Central memory CD8-positive, alpha-beta T cell (primary cell): ENCODE results near the gene DIPK2A.

Source experiments
- ATAC-seq: fragments of 150-1000 bp; cut with Tn5 transposase; replicated peaks from 2 replicates; pipeline ENCODE4 v1.10.0; 2022; ENCODE audit warnings: mild to moderate bottlenecking, moderate FRiP score, moderate number of reproducible peaks; ENCODE audit not compliant: poor library complexity, severe bottlenecking; ENCODE audit errors: extremely low read depth
- DNase-seq, 2 donors: peaks; one replicate each; pipeline ENCODE4 v3.0.0; 2021; ENCODE audit warnings: low spot score in 2 of 2
- H3K27ac Mint-ChIP-seq: one replicate; pipeline ENCODE4 v1.8.0; 2022; ENCODE audit warnings: low read depth, mild to moderate bottlenecking, moderate library complexity, mixed read lengths
- H3K27me3 Mint-ChIP-seq: one replicate; pipeline ENCODE4 v1.8.0; 2022; ENCODE audit warnings: mixed read lengths
- H3K36me3 Mint-ChIP-seq: one replicate; pipeline ENCODE4 v1.8.0; 2022; ENCODE audit warnings: mild to moderate bottlenecking, moderate library complexity, mixed read lengths; ENCODE audit not compliant: insufficient read depth
- H3K4me1 Mint-ChIP-seq: one replicate; pipeline ENCODE4 v1.8.0; 2022; ENCODE audit warnings: mixed read lengths
- H3K4me3 Mint-ChIP-seq: one replicate; pipeline ENCODE4 v1.8.0; 2022; ENCODE audit warnings: mild to moderate bottlenecking, moderate library complexity, mixed read lengths
- H3K9me3 Mint-ChIP-seq: one replicate; pipeline ENCODE4 v1.8.0; 2022; ENCODE audit warnings: mixed read lengths

DIPK2A gene, protein sequence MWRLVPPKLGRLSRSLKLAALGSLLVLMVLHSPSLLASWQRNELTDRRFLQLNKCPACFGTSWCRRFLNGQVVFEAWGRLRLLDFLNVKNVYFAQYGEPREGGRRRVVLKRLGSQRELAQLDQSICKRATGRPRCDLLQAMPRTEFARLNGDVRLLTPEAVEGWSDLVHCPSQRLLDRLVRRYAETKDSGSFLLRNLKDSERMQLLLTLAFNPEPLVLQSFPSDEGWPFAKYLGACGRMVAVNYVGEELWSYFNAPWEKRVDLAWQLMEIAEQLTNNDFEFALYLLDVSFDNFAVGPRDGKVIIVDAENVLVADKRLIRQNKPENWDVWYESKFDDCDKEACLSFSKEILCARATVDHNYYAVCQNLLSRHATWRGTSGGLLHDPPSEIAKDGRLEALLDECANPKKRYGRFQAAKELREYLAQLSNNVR

DNA sequence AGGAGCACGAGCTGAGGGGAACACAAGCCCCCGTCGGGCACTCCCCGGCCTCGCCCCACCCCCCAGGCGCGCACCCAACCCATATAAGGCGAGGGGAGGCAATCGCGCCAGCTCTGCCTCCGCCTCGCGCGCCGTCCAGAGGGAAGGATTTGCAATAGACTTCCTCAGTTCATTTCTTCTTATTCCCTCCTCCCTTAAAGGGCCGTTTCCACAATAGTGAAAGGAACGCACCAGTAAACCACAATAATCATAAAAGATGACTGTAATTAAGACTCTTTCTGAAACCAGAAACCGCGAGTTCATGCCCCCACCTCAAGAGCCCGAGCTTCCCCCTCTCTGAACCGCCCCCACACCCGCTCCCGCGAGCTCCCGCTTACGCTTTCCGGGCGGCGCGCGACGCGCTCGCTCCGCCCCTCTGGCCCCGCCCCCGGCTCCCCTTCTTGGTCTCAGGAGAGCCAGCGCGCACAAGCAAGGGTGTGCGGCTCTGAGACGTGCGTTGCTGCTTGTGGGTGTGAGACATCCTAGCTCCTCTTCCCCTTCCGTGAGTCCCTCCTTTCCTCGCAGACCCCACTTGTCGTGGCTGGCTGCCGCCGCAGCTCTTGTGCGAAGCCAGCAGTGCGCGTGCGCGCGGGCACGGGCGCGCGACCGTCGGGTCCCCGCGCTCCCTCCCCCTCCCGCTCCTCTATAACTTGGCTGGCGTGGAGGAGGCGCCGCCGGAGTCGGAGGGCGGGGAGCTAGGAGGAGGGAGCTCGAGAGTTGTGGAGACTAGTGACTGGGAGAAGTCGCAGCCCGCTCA is at the start of gene DIPK2A:
TSS of gene DIPK2A (plus strand) at position 465 of the 796 bp plus-strand sequence. CDS start 510 bp downstream, outside the sequence.
- Mint-ChIP-seq H3K4me3 (peak within 1 kb of the TSS; percentile 90), H3K27me3 (no peaks in the 10 kb centered on the region), H3K36me3 (peaks cover 21% of the 10 kb centered on the region), H3K4me1 (peaks cover 22% of the 10 kb centered on the region), H3K9me3 (no peaks in the 10 kb centered on the region), H3K27ac (peak within 1 kb of the TSS; percentile 87)
- DNase-seq = peak; percentile 90 to 91
- ATAC-seq = peak; percentile 73

DNA sequence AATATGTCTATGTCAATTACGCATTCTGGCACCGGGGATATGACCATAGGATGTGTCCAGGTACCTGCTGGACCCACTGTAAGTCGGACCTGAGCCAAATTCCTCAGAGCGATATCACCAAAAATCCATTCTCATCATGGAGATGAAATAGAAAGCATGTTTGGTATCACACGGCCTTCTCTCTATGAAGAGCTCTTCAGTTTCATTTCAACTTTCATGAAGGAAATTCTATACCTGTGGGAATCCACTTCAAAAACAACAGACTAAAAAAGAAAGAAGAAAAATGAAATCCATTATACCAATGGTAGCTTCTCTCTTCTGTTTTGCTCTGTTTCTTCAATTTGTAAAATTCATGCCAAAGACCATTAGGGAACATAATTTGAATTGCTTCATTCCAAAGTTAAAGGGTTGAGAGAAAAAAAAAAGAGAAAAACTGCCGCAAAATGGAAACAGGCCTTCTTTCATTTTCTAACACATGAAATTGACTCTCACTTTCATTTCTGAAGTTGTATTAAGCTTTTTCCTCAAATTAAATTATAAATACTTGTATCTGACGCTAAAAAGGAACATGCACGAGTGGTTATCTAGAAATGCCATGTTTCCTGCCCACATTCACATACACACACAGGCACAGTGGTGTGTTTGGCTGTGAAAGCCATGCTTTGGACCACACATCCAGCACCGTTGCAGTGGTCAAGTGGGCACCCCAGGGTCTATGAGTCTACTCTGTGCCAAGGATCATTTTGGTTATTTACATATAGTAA is 46.9 kb upstream of the DIPK2A start:
- DNase-seq = no peak
- H3K27ac Mint-ChIP-seq = no peak overlapping the region
- no peaks in the 10 kb centered on the region for H3K36me3 Mint-ChIP-seq
- no peaks in the 10 kb centered on the region for H3K9me3 Mint-ChIP-seq
- H3K27me3 Mint-ChIP-seq = no peaks in the 10 kb centered on the region
- ATAC-seq = no peak
- no peak overlapping the region for H3K4me3 Mint-ChIP-seq
- H3K4me1 Mint-ChIP-seq = no peaks in the 10 kb centered on the region

DNA sequence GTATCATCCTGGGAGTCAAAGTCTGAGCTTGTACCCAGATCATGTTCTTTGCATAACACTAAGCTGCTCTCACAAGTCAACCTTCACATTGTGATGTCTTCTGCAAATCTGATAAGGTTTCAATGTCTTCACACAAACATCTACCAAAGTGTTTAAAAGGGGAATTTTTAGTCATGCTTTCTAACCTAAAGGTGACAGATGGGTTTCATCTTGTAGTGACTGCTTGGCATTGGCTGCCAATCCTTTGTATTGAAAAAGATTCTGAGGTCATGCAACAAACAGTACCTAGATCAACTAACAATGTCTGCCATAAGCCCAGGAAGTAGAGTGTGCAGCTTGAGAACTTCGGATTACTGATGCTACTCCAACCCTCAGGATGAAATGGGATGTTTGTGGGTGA is 43.6 kb upstream of the DIPK2A start:
- H3K27me3 Mint-ChIP-seq = peaks cover 17% of the 10 kb centered on the region
- no peaks in the 10 kb centered on the region for H3K36me3 Mint-ChIP-seq
- no peak overlapping the region for H3K27ac Mint-ChIP-seq
- H3K4me3 Mint-ChIP-seq = no peak overlapping the region
- H3K9me3 Mint-ChIP-seq = no peaks in the 10 kb centered on the region
- DNase-seq (no peak), ATAC-seq (no peak)
- H3K4me1 Mint-ChIP-seq = no peaks in the 10 kb centered on the region

DNA sequence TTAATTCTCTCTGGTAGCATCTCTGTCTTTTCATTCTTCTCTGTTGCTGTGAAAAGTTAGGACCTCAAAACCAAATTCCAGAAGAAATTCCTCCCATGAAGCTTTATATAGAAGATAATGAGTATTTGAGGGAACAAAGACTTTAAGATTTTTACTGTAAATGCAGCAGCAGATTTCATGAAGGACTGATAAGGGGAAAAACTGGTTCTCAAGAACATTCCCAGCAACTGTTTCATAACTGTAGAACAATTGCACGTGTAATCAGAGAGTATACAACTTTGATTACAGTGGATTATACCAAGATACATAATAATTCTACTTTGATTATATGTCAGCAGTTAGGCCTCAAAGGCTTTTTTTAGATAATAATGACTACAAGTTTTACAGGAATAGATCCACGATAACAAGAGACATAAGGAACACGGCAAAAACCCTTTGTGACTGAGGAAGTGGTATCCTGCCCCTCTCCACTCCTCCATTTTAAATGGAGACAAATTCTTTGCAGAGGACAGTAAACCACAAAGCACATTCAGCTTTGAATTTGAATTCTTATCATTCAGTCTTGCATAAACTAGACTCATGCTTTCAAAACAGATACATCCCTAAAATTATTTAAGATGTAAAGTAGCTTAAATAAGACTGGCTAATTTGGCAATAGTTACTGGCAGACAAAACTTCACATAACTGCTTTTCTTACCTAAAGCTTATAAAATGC is 42.9 kb upstream of the DIPK2A start:
- Mint-ChIP-seq H3K36me3 (no peaks in the 10 kb centered on the region), H3K4me3 (no peak overlapping the region), H3K4me1 (no peaks in the 10 kb centered on the region), H3K27ac (no peak overlapping the region), H3K27me3 (peaks cover 22% of the 10 kb centered on the region), H3K9me3 (no peaks in the 10 kb centered on the region)
- ATAC-seq (no peak), DNase-seq (no peak)

DNA sequence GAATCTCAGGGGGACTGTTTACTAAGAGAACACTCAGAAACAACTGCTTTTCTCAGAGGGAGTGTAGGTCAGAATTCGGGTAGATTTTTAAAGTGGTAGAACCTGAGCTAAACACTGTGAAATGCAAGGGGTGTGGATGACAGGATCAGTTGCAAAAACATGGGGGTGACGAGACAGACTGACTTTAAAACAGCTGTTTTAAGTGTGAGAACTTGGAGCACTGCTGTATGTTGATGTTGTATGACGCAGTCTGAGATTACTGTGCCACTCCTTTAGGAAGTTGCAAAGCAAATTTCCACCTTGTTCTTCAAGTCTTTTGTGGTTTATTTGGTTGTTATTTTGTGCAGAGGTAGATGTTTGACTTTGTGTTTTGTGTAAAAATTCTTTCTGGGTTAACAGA is 36.8 kb upstream of the DIPK2A start:
- no peak overlapping the region for H3K4me3 Mint-ChIP-seq
- no peaks in the 10 kb centered on the region for H3K4me1 Mint-ChIP-seq
- no peak overlapping the region for H3K27ac Mint-ChIP-seq
- DNase-seq (no peak), ATAC-seq (no peak)
- no peaks in the 10 kb centered on the region for H3K36me3 Mint-ChIP-seq
- peaks cover 56% of the 10 kb centered on the region for H3K27me3 Mint-ChIP-seq
- H3K9me3 Mint-ChIP-seq = no peaks in the 10 kb centered on the region

DNA sequence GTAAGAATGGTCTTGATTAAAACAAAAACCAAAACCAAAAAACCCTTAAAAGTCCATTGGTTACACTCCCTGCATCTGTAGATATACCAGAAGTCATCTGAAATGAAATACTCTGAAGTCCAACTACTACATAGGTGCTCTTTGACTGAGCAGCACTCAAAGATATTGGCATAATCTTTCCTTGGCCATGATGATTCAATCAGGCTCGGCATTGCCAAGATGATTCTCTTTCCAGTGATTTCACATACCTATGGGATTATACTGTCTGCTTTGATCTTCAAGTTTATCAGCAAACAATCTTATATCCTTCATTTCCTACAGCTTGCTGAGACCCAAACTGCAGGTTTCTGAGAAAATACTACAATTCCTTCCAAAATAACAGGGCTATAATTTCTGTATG is 35.9 kb upstream of the DIPK2A start:
- H3K4me3 Mint-ChIP-seq = no peak overlapping the region
- ATAC-seq (no peak), DNase-seq (no peak)
- no peaks in the 10 kb centered on the region for H3K9me3 Mint-ChIP-seq
- no peak overlapping the region for H3K27ac Mint-ChIP-seq
- no peaks in the 10 kb centered on the region for H3K4me1 Mint-ChIP-seq
- H3K27me3 Mint-ChIP-seq = peaks cover 65% of the 10 kb centered on the region
- no peaks in the 10 kb centered on the region for H3K36me3 Mint-ChIP-seq

DNA sequence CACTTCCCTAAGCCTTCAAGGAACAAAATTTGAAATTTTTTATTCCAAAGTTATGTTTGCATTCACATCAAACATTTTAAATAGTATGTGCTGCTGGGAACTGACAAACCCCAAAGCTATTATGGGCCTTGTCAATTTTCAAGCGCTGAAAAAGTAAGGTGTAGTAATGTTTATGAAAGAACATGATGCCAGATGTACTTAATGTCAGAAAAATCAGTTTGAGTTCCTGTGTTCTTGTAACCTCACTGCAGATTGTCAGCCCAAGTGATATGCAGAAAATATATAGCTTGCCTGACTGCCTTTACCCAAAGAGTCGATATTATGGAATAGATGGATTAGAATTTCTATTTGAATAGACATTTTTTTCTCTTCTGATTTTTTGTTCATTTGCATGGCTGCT is 20.8 kb upstream of the DIPK2A start:
- H3K27ac Mint-ChIP-seq = no peak overlapping the region
- H3K36me3 Mint-ChIP-seq = peaks cover 2% of the 10 kb centered on the region
- H3K4me1 Mint-ChIP-seq = no peaks in the 10 kb centered on the region
- no peak for ATAC-seq
- H3K9me3 Mint-ChIP-seq = no peaks in the 10 kb centered on the region
- DNase-seq = no peak
- H3K4me3 Mint-ChIP-seq = no peak overlapping the region
- peaks cover 18% of the 10 kb centered on the region for H3K27me3 Mint-ChIP-seq

DNA sequence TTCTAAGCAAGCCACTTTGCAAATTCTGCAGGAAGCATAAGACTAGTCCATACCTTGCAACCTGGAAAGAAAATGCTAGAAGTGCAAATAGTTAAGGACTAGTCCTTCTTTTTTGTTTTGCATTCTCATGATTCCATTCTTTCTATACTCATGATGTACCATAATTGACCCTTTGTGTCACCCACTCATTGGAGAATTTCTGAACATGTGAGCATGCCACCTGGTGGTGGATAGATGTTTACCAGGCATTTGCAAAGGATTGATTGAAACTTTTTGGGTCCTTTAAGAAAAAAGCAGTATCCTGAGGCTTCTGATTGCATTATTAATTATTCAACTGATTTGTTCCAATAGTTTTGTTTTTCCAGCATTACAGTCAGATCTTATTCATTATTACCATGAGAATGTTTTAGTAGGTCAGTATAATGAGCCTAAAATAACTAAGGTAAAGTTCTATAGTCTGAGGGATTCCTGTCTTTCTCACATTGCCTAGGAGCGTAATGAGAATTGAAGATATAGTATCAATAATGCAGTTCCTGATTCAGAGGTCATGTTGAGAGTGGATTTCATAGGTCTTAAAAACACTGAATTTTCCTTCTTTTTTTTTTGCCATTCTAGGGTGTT is 20.2 kb upstream of the DIPK2A start:
- Mint-ChIP-seq H3K27me3 (peaks cover 22% of the 10 kb centered on the region), H3K4me3 (no peak overlapping the region), H3K4me1 (no peaks in the 10 kb centered on the region), H3K27ac (no peak overlapping the region), H3K9me3 (no peaks in the 10 kb centered on the region), H3K36me3 (peaks cover 2% of the 10 kb centered on the region)
- no peak for DNase-seq
- no peak for ATAC-seq

DNA sequence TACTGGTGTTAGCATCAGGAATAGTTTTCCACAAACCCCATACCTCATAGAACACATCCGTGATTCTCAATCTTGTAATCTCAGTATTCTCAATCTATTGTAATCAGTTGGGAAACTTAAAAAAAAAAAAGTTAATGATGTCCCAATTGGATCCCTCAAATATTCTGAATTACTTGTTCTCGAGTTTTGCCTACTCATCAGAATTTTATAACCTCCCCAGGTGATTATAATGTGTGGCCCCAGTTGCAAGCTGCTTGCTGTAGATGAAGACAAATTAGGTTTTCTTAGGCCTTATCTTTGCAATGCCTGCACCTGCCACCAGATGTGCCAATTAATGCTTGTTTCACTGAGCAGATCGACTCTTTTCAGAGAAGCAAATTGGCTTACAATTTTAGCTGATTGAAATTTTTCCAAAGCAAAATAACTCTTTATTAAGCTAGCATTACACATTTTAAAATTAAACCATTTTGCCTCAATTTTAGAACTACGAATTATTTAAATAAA is 19.0 kb upstream of the DIPK2A start:
- no peak for ATAC-seq
- Mint-ChIP-seq H3K36me3 (peaks cover 5% of the 10 kb centered on the region), H3K27me3 (peaks cover 12% of the 10 kb centered on the region), H3K4me3 (no peak overlapping the region), H3K4me1 (peaks cover 9% of the 10 kb centered on the region), H3K9me3 (no peaks in the 10 kb centered on the region), H3K27ac (no peak overlapping the region)
- DNase-seq = no peak

DNA sequence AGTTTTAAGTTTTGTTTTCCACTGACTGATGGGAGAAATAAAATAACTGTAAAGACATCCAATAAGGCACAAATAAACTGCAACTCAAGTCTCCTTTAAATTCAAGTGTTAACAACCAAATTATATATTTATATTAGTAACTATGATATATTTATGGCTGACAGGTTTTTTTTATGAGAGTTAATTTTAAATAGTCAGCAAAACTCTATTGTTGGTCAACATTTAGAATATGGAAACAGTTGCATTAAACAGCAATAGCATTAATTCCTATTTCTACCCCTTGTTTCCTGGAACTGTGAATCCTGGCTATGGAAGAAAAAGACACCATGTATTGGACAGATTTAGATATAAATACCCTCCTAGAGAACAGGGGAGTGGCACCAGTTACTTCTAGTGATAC is 16.5 kb upstream of the DIPK2A start:
- no peak for ATAC-seq
- H3K36me3 Mint-ChIP-seq = peaks cover 5% of the 10 kb centered on the region

DNA sequence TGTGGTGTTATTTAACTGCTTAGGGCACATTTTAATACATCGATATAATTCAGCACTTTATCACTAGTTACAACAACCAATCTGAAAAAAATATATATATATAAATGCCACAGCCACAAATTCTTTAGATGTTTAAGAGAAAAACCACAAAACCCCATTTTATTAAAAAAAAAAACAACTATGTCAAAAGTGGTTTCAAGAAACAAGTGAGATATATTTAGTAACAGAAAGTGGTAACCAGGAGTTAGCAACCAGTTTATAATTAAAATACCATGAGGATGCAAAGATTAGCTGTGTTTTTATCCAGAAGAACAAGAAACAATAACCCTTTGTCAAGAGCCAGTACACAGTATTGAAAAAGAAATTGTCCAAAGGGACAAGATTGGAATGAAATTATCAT is 14.8 kb upstream of the DIPK2A start:
- DNase-seq (no peak), ATAC-seq (peak; percentile 59)
- Mint-ChIP-seq H3K27me3 (peaks cover 37% of the 10 kb centered on the region), H3K27ac (peak overlapping the region; percentile 10), H3K4me3 (peak overlapping the region; percentile 37), H3K4me1 (peaks cover 15% of the 10 kb centered on the region), H3K36me3 (peaks cover 5% of the 10 kb centered on the region), H3K9me3 (peaks cover 13% of the 10 kb centered on the region)

More for the DNA sequence above, 16.5 kb upstream of the DIPK2A start:
- Mint-ChIP-seq H3K27me3 (peaks cover 35% of the 10 kb centered on the region), H3K4me1 (peaks cover 15% of the 10 kb centered on the region), H3K4me3 (no peak overlapping the region), H3K9me3 (peaks cover 13% of the 10 kb centered on the region), H3K27ac (no peak overlapping the region)
- DNase-seq = no peak
